ENCODE results near the gene SLAMF7.
"Not testable (repeated sequence)": the region's sequence is repeated elsewhere in the genome, so short reads cannot be mapped to it uniquely, and the experiment has no call there.

SLAMF7 gene

GRCh38 chr1:160774886-160775719 is 36.1 kb downstream of the SLAMF7 start:
- DNase-seq (ENCODE audit: low read depth): no peak

GRCh38 chr1:160776178-160776577 is 37.1 kb downstream of the SLAMF7 start:
- DNase-seq (ENCODE audit: low read depth): no peak

GRCh38 chr1:160777486-160778089 is 38.5 kb downstream of the SLAMF7 start:
- no peak for DNase-seq (ENCODE audit: low read depth)

- DNase-seq (ENCODE audit: low read depth): no peak
Measured at GRCh38 chr1:160778976-160779375, 39.9 kb downstream of the SLAMF7 start.

GRCh38 chr1:160779626-160780397 is 40.8 kb downstream of the SLAMF7 start:
- DNase-seq (ENCODE audit: low read depth): no peak

- DNase-seq (ENCODE audit: low read depth): no peak
Measured at GRCh38 chr1:160780398-160780755, 41.3 kb downstream of the SLAMF7 start.

- DNase-seq (ENCODE audit: low read depth): no peak
Measured at GRCh38 chr1:160781186-160781766, 42.2 kb downstream of the SLAMF7 start.

GRCh38 chr1:160781914-160782689 is 43.1 kb downstream of the SLAMF7 start:
- no peak for DNase-seq (ENCODE audit: low read depth)

- DNase-seq (ENCODE audit: low read depth): not testable (repeated sequence)
Measured at GRCh38 chr1:160782988-160783765, 44.1 kb downstream of the SLAMF7 start.

- no peak for DNase-seq (ENCODE audit: low read depth)
Measured at GRCh38 chr1:160789051-160789701, 50.1 kb downstream of the SLAMF7 start.

GRCh38 chr1:160789702-160790611 is 50.9 kb downstream of the SLAMF7 start:
- no peak for DNase-seq (ENCODE audit: low read depth)

- no peak for DNase-seq (ENCODE audit: low read depth)
Measured at GRCh38 chr1:160794376-160794775, 55.3 kb downstream of the SLAMF7 start.

GRCh38 chr1:160795951-160796383 is 56.9 kb downstream of the SLAMF7 start, which contains the start of gene LY9:
TSS of gene LY9 (plus strand) at chr1:160796174. CDS start at chr1:160796188, 14 bp downstream.
- peak; percentile 41 for DNase-seq (ENCODE audit: low read depth)

- no peak for DNase-seq (ENCODE audit: low read depth)
Measured at GRCh38 chr1:160797271-160797709, 58.2 kb downstream of the SLAMF7 start.

- peak; percentile 21 for DNase-seq (ENCODE audit: low read depth)
Measured at GRCh38 chr1:160797861-160798273, 58.8 kb downstream of the SLAMF7 start.

GRCh38 chr1:160798439-160798838 is 59.4 kb downstream of the SLAMF7 start:
- DNase-seq (ENCODE audit: low read depth): no peak

- DNase-seq (ENCODE audit: low read depth): no peak
Measured at GRCh38 chr1:160799641-160800040, 60.6 kb downstream of the SLAMF7 start.

GRCh38 chr1:160800142-160800541 is 61.1 kb downstream of the SLAMF7 start:
- no peak for DNase-seq (ENCODE audit: low read depth)

Measured in stimulated activated CD8-positive, alpha-beta memory T cell treated with anti-CD3 and anti-CD28 coated beads, Interleukin-7, amount 100 ng/mL, for 24 hours (primary cell).